HG03469 (cell line): ENCODE data around the gene PDE6B.
"Not testable (repeated sequence)": the region's sequence is repeated elsewhere in the genome, so short reads cannot be mapped to it uniquely, and the experiment has no call there.

Experiments
- ATAC-seq: cut with Tn5 transposase; IDR thresholded peaks from one replicate; pipeline ENCODE4 v1.9.1; 2021; ENCODE audit warnings: mild to moderate bottlenecking, moderate library complexity, moderate number of reproducible peaks; ENCODE audit not compliant: unreplicated experiment

PDE6B gene

DNA sequence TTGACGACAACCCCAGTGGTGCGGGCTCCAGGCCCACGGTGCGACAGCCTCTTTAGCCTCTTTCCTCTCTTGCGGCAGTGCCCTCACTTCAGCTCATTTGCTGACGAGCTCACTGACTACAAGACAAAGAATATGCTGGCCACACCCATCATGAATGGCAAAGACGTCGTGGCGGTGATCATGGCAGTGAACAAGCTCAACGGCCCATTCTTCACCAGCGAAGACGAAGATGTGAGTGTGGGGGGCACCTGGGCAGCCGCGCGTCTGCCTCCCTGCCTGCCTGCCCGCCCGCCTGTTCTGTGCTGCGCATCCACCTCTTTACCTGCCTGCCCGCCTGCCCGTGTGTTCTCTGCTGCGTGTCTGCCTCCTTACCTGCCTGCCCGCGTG is 9.2 kb downstream of the PDE6B start:
- no peak for ATAC-seq

DNA sequence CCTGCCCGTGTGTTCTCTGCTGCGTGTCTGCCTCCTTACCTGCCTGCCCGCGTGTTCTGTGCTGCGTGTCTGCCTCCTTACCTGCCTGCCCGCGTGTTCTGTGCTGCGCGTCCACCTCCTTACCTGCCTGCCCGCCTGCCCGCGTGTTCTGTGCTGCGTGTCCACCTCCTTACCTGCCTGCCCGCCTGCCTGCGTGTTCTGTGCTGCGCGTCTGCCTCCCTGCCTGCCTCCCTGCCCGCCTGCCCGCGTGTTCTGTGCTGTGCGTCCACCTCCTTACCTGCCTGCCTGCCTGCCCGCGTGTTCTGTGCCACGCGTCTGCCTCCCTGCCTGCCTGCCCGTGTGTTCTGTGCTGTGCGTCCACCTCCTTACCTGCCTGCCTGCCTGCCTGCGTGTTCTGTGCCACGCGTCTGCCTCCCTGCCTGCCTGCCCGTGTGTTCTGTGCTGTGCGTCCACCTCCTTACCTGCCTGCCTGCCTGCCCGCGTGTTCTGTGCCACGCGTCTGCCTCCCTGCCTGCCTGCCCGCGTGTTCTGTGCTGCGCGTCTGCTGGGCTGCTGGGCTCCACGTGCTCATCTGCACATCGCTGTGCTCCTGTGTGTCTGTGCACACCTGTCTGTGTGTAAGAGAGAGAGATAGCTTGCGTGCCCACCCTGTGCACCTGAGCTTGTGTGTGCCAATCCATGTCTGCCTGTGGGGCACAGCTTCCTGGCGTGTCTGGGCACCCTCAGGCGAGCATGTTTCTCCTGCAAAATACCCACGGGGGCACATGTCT is 9.9 kb downstream of the PDE6B start:
- ATAC-seq: not testable (repeated sequence)

DNA sequence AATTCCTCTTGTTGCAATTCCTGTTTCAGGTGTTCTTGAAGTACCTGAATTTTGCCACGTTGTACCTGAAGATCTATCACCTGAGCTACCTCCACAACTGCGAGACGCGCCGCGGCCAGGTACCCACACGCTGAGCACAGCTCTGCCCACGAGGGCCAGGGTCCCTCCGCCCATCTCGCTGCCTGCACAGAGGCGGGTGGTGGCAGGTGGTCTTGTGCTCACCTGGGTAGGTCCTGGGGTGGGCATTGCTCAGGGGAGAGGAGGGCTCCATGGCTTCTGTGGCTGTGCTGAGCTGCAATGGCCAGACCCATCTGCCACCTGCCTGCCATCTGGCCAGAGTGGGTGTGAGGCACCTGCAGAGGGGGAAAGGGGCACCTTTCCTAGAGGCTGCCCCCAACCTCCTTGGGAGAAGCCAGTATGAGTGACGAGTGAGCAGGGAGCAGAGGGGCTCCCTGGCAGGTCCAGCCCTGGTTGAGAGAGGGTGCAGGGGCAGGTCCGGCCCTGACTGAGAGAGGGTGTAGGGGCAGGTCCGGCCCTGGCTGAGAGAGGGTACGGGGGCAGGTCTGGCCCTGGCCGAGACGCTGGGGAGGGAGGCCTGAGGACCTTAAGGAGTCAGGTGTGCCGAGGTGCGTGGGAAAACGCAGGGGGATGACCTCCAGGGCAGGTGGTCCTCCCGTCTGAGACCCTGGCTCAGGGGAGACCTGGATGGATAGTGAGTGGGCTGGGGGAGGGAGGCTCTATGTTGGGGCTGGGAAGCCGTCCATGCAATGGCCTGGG is 10.7 kb downstream of the PDE6B start:
- no peak for ATAC-seq

DNA sequence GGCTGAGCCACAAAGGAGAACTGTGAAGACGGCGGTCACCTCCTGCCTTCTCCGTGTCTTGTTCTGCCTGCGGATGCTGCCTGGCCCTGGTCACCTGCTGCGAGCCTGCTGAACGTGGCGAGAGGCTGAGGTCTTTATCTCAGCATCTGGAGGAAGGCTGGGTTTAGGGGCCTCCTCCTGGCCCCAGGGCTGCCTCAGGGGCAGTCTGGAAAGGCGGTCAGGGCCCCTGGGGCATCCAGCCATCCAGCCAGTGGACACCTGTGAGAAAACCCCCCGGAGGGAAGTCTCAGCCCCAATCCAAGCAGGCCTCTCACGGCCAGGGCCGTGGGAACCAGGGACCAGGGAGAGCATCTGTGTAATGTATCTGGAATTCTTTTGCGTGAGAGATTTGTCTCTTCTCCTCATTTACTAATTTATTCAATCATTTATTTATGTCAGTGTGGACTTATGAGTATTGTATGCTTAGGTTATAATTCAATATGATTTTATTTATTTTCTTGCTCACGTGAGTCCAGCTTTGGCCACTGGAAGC is 11.3 kb downstream of the PDE6B start:
- no peak for ATAC-seq

DNA sequence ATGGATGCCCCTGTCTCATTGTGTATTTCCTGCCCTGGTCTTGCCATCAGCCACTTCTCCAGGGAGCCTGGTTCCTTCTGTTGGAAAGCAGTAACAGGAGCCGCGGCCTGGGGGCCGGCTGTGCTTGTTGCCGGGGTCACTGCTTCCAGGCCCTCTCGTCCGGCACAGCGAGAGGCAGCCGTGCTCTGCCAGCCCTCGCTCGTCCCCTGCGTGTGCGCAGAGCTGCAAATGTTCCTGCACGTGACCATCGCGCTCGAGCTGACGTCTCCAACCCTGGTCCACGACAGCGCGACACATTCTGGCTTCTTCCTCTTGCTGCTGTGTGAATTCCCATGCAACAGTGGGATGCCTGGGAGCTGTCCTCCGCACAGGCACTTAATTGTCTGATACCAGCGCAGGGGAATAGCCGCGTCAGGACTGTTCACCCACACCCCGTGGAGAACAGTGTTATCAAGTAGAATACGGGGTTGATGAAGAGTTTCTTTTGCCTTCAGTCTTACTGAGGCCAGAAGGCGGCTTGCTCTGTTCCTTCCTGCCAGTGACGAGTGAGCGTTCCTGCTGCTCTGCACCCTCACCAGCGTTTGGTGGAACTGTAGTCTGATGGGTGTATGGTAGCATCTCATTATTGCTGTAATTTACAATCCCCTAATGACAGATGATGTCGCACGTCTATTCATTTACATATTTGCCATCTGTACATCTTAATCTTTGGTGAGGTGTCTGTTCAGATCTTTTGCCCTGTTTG is 12.3 kb downstream of the PDE6B start:
- ATAC-seq: no peak

DNA sequence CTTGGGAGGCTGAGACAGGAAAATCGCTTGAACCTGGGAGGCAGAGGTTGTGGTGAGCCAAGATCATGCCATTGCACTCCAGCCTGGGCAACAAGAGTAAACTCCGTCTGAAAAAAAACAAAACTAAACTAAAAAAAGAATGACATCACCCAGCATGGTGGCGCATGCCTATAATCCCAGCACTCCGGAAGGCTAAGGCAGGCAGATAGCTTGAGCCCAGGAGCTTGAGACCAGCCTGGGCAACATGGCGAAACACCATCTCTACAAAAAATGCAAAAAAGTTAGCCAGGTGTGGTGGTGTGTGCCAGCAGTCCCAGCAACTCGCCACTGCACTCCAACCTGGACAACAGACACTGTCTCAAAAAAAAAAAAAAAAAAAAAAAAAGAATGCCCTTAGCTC is 17.0 kb downstream of the PDE6B start:
- not testable (repeated sequence) for ATAC-seq

DNA sequence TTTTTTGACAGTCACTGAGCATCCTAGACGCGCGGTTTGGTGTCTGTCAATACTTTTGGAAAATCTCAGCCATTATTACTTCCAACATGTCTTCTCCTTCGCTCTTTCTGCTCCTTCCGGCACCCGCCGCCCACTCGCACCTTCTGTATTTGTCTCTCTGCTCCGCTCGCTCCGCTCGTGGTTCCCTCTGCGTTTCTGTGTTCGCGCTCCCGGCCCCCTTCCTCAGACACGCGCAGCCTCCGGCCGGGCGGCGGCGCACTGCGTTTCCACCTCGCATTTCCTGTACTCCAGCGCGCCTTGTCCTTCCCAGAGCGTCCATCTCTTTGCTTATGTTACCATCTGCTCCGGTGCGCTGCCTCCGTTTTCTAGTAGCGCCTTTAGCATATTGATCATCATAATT is 21.1 kb downstream of the PDE6B start:
- ATAC-seq: no peak

DNA sequence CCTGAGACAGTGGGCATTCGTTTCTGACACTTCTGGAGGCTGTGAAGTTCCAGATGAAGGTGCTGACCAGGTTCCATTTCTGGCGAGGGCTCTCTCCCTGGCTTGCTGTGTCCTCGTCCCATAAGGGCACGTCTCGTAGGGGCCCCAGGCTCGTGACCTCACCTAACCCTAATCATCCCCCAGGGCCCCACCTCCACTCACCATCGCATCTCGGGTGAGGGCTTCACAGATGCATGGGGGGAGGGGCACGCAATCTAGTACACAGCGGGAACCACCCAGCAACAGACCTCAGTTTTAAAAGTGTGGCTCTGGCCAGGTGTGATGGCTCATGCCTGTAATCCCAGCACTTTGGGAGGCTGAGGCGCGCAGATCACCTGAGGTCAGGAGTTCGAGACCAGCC is 22.1 kb downstream of the PDE6B start:
- ATAC-seq: no peak

DNA sequence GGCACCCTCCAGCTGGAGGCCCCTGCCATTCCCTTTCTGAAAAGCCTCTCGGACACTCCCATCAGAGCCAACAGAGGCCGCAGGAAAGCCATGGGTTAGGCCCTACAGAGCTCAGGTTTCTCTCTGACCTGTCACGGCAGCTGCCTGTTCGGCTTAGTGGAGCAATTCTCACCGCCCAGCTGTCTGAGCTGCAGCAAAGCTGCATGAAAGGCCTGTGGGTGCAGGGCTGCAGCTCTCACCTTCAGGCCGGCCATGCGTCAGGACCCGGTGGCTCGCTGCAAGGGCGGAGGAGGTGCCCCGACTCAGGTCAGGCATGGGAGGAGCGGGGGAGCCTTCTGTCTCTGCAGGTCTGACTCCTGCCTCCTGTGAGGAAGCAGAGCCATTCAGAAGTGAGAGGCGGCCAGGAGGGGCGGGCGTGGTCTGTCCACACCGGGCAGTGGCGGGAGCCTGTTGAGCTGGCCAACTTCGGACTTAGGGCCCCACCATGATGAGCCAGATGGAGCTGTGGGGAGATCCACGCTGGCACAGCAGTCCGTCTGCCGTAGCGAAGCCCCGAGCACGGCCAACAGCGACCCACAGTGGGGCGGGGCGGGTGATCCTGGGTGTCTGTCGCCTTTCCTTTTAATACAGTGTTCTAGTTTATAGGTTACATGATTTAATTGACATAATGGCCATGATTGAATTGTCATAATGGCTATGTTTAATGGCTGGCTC is 23.4 kb downstream of the PDE6B start:
- ATAC-seq: no peak

DNA sequence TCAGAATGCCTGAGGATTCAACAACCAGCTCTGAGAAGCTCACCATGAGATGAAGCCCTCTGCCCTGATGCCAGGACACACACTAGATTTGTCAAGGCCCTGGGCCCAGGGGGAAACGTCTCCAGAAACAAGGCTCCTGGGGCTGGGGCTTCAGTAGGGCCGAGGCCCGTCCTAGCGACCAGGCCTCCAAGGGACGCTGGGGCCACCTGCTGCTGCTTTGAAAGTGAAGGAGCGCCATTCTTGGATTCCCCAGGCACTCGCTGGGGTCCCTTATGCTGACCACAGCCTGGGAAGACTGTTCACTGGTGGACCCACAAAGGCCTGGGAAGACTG is 23.9 kb downstream of the PDE6B start:
- ATAC-seq: no peak

DNA sequence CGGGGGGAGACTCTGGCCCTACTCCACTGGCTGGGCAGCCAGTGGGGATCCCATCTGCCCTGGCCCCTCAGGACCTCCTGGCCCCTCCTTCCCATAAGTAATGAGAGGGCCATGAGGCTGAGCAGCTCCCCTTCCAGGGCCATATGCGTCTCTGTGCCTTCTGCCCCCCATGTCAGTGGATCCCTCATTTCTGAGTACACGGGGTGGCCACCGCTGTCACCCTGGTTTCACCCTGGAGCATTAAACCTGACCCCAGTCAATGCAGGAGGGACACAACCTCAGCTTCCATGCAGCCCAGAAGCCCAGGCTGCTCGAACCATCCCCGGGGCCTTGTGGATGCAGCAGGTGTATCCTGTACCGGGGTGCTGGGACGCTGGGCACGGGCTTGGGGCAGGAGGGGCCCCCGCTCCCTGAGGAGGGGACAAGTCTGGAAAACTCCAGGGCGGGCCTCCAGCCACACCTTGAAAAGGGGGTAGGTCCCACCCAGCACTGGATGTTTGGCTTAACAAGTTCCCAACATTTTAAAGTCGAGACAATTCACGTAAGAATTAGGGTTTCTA is 24.5 kb downstream of the PDE6B start:
- ATAC-seq: no peak

DNA sequence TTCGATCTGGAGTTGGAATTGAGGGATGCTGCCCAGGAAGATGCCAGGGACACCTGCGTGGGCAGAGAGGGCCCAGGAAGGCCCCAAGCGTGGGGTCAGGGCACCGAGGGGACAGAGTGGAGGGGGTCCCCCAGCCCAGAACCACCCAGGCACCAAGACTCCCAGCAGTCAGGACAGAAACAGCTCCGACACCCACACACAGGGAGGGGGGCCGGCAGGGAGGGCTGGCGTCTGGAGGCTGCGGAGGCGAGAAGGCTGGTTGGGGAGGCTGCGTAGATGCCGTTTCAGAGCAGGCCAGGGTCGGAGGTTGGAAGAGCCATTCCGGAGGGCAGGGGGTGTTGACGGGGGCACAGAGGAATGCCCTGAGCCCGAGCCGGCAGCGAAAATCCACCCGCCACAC is 25.1 kb downstream of the PDE6B start:
- ATAC-seq: no peak

DNA sequence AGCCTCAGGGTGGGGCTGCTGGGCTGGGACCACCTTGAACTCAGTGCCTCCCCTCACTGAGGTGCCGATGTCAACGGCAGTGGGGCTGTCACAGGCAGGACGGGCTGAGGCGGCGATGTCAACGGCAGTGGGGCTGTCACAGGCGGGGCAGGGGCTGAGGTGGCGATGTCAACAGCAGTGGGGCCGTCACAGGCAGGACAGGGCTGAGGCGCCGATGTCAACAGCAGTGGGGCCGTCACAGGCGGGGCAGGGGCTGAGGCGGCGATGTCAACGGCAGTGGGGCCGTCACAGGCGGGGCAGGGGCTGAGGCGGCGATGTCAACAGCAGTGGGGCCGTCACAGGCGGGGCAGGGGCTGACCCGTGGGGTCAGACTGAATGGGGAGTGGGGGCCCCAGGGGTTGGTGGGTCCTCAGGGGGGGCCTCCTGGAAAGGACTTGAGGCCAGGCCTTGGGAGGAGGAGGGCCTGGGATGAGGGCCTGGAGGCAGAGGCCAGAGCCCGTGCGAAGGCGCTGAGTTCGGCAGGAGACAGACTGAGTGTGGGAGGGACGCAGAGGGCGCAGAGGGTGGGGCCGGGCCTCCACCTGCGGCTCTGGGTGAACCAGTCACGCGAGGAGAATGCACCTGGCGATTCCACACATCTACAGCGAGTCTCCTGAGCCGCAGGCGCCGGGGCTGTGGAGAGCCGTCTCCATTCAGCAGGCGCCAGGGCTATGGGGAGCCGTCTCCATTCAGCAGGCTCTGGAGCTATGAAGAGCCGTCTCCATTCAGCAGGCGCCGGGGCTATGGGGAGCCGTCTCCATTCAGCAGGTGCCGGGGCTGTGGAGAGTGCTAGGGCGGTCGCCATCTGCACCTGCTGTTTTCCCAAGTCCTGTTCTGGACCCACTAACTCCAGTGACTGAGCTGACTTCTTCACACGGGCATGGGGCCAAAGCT is 25.8 kb downstream of the PDE6B start:
- ATAC-seq: no peak

DNA sequence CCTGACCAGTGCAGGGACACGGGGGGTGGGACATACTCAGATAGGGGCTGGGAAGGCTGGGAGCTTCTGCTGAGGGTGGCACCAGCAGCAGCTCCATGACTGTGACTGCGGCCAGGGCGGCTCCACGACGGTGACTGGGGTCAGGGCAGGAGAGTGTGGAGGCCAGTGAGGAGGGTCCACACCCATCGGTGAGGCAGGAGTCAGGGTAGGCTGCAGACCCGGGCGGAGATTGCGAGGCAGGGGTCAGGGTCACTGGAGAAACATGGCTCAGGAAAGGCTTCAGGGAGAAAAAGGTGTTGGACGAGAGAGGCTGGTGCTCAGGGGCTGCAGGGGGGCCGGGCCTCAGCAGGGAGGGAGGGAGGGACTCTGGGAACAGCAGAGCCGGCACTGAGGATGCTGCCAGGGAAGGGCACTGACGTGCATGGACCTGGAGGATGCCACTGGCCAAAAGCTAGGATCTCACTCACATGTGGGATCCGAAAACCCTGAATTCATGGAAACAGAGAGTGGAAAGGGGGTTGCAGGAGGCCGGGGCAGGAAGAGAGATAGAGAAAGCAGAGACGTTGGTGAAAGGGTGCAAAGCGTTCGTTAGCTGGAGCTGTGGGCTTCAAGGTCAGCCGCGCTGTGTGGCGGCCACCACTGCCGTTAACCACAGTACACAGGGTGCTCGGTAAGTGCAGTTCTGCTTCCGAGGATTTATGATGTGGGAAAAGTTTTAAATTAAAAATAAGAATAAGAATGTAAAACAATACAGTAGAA is 26.7 kb downstream of the PDE6B start:
- no peak for ATAC-seq

DNA sequence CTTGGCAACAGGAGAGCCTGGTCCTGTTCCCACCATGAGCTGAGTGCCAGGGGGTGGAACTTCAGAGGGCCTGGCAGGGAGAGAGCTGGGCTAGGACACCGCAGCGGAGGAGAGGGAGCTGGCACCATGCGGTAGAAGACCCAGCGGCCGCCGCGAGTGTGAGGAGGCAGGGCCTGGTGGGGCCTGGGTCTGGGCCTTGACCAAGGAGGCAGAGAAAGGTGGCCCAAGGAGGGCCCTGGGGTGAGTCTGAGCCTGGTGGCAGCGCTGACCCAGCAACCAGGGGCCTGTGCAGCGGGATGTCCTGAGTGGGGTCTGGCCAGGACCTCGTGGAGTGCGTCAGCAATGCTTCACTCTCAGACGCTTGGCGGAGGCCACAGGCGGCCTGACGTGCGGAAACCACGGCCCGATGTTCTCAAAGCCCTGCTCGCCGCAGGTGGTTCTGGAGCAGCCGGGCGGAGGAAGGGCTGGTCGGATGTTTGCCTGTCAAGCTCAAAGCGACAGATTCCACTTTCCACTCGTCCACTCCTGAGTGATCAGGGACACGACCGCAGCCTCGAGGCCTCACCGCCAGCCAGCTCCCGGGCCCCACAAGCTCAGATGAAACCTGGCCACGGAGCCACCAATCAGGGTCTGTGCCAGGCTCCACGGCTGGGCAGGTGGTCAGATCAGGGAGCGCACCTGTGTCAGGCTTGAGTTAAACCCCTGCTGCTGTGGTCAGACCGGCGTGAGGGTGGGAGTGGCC is 27.9 kb downstream of the PDE6B start:
- ATAC-seq: no peak

DNA sequence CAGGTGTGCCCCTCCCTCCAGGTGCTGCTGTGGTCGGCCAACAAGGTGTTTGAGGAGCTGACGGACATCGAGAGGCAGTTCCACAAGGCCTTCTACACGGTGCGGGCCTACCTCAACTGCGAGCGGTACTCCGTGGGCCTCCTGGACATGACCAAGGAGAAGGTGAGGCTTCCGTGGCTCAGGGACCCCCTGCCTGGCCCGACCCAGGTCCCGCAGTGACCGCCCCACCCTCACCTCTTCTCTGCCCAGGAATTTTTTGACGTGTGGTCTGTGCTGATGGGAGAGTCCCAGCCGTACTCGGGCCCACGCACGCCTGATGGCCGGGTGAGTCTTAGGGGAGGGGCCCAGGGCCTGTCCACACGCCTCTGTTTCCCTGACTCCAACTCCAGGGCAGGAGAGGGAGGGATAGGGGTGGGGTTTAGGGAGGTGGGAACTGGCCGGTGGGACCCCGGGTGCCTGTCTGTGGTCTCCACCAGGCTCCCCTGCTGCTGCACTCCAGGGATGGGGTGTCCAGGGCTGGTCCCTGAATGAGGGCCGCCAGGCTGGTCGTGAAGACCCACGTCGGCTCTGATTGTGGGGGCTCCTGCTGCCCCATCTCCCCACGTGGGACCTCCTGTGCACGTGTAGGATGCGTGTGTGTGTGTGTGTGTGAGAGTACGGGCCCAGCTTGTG is 28.6 kb downstream of the PDE6B start:
- no peak for ATAC-seq

DNA sequence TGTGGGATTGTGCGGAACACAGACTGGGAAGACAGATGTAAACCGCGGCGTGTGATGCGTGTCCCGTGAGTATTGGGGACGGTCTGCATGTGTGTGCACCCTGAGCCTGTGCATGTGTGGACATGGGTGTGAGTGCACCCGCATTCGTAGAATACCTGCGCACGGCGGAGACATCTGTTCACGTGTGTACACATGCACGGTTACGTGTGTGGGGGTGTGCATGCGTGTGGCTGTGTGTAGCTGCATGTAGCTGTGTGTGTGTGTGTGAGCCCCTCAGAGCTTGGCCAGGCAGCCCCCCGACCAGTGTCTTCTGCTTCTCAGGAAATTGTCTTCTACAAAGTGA is 29.1 kb downstream of the PDE6B start:
- ATAC-seq: no peak
